ENCODE measurements around the gene CRAT.

CRAT gene

GRCh38 chr9:129063061-129063460 lies 47.5 kb downstream of the CRAT start:
- DNase-seq (ENCODE audit: low spot score): no peak

DNA sequence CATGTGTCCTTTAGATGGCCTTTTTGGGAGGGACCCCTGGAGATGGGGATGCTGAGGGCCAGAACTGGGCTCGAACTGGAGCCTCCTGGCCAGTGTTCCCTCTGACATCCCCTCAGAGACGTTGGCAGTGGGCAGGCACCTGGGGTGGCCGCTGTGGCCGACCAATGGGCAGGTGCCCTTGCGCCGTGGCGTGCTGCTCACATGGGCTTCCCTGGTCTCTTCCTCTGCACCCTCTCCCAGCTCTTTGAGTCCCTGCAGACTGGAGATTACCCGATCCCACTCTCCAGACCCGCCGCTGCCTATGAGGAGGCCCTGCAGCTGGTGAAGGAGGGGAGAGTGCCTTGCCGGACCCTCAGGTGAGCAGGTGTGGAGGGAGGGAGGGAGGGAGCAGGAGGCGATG lies 49.6 kb downstream of the CRAT start:
- no peak for DNase-seq (ENCODE audit: low spot score)

- no peak for DNase-seq (ENCODE audit: low spot score)
Observed at GRCh38 chr9:129059796-129060785, 50.5 kb downstream of the CRAT start.

- DNase-seq (ENCODE audit: low spot score): no peak
Observed at GRCh38 chr9:129058965-129059795, 51.4 kb downstream of the CRAT start.

DNA sequence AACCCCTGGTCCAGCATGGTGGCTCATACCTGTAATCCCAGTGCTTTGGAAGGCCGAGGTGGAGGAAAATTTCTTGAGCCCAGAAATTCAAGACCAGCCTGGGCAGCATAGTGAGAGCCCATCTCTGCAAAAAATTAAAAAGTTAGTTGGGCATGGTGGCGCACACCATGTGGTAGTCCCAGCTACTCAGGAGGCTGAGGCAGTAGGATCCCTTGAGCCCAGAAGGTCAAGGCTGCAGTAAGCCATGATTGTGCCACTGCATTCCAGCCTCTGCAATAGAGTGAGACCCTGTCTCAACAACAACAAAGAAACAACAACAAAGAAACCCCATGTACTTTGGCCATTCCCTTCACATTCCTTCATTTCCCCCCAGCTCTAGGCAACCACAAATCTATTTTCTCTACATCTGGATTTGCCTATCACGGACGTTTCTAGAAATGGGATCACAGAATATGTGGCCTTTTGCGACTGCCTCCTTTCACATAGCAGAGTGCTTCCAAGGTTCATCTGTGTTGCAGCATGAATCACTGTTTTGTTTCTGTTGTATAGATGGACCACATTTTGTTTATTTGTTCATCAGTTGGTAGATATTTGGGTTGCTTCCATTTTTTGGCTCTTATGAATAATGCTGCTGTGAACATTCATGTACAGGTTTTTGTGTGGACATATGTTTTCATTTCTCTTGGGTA lies 56.3 kb downstream of the CRAT start:
- no peak for DNase-seq (ENCODE audit: low spot score)

DNA sequence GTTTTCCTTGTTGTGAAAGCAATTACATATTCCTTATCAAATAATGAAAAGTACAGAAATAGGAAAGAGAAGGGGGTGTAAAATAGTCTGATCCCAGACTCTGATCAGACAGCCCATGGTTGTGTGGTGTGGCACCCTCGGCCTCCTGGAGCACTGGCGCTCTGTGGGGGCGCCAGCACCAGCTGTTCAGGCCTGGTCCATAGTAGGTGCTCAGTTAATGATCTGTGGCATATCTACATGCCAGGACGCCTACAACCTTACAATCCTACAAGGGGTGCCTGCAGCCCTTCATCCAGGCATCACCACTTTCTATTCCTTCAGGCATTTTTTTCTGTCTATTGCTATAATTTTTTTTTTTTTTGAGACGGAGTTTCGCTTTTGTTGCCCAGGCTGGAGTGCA lies 57.6 kb downstream of the CRAT start:
- no peak for DNase-seq (ENCODE audit: low spot score)

GRCh38 chr9:129052592-129052991 lies 58.0 kb downstream of the CRAT start:
- DNase-seq (ENCODE audit: low spot score): no peak

Measured in HuH-7 (cell line).